Sigmoid colon (tissue), 4 donors: ENCODE results near the gene AVEN.

ENCODE experiments used
- EP300 ChIP-seq, 4 donors: sonication (generic); formaldehyde crosslinking; IDR thresholded peaks; one replicate each; pipeline ENCODE4 v1.6.1; 2017; ENCODE audit warnings: antibody characterized with exemption in 4 of 4
- POLR2A ChIP-seq, 2 donors: fragments of 450-650 bp; IDR thresholded peaks; one replicate each; pipeline ENCODE4 v1.6.1; 2016; ENCODE audit warnings: antibody characterized with exemption in 2 of 2, mild to moderate bottlenecking in 2 of 2, moderate library complexity in 2 of 2
- POLR2AphosphoS5 ChIP-seq, 4 donors: sonication (generic); formaldehyde crosslinking; IDR thresholded peaks; one replicate each; pipeline ENCODE4 v1.6.1; 2017; ENCODE audit warnings: antibody characterized with exemption in 4 of 4
- TF ChIP-seq, protein P1 (sequence below), 4 experiments: fragments of 450-650 bp in 3 of 4; fragments of 200-600 bp in 1 of 4; IDR thresholded peaks; one replicate each; pipeline ENCODE4 v1.5.1; 2016 to 2019; ENCODE audit warnings: antibody characterized with exemption in 4 of 4, mild to moderate bottlenecking in 3 of 4, moderate library complexity in 2 of 4

DNA sequence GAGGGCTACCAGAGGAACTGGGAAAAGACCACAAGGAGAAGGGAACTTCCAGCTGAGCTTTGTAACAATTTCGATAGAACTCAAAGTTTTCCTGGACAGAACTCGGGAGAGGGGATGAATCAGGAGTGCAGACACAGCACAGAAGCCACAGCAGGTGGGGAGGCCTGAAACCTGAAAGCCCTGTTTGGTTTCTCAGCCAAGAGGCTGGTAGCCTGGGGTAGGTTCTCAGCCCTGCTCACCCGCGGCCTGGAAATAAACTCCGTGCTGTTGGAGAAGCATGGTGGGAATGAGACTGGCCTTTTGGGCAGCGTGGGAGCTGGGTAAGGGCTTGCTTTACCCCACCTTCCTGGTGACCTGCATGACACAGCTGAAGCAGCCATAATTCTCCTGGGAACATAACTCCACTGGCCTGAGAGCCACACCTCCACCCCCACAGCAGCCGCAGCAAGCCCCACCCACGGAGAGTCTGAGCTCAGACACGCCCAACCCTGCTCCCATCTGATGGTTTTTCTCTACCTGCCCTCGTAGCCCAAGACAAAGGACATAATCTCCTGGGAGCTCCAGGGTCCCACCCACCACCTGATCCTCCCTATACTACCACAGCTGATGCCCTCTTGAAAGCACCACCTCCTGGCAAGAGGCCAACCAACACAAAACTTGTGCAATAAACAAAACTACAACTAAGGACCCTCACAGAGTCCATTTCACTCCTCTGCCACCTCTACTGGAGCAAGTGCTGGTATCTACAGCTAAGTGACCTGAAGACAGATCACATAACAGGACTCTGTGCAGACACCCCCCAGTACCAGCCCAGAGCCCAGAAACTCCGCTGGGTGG lies 123.2 kb downstream of the AVEN start:
- TF ChIP-seq POLR2AphosphoS5 (IDR thresholded peaks at IDR 0.05) (no peak), EP300 (IDR thresholded peaks at IDR 0.05) (no peak), POLR2A (IDR thresholded peaks at IDR 0.05) (no peak)
- TF ChIP-seq, protein P1, sequence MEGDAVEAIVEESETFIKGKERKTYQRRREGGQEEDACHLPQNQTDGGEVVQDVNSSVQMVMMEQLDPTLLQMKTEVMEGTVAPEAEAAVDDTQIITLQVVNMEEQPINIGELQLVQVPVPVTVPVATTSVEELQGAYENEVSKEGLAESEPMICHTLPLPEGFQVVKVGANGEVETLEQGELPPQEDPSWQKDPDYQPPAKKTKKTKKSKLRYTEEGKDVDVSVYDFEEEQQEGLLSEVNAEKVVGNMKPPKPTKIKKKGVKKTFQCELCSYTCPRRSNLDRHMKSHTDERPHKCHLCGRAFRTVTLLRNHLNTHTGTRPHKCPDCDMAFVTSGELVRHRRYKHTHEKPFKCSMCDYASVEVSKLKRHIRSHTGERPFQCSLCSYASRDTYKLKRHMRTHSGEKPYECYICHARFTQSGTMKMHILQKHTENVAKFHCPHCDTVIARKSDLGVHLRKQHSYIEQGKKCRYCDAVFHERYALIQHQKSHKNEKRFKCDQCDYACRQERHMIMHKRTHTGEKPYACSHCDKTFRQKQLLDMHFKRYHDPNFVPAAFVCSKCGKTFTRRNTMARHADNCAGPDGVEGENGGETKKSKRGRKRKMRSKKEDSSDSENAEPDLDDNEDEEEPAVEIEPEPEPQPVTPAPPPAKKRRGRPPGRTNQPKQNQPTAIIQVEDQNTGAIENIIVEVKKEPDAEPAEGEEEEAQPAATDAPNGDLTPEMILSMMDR (IDR thresholded peaks at IDR 0.05): no peak
